Measurements from ENCODE around the gene BACE1-AS.

GRCh38 chr11:117337076-117337475, 45.9 kb downstream of the BACE1-AS start:
- TF ChIP-seq CTCF (conservative IDR thresholded peaks at IDR 0.05; ENCODE audit: low read depth, low read length) (no peak), EZH2 (IDR thresholded peaks at IDR 0.05; ENCODE audit: borderline replicate concordance, low read depth, low read length, poor library complexity, severe bottlenecking) (no peak)

All from A673 (cell line).